Stimulated activated CD8-positive, alpha-beta memory T cell treated with anti-CD3 and anti-CD28 coated beads, Interleukin-15, amount 100 ng/mL, for 1 hour (primary cell): Measurements from ENCODE around the gene CEMIP.

Experiments used
- DNase-seq: peaks from one replicate; pipeline ENCODE4 v3.0.0-alpha.2; 2020; ENCODE audit warnings: low read depth

Gene CEMIP

GRCh38 chr15:80850941-80851451 is 71.8 kb downstream of the CEMIP start:
- DNase-seq, result no peak

GRCh38 chr15:80852676-80853075 is 73.5 kb downstream of the CEMIP start:
- DNase-seq, result no peak

GRCh38 chr15:80854104-80854503 is 74.9 kb downstream of the CEMIP start:
- no peak for DNase-seq

- DNase-seq, result no peak
These were observed 76.0 kb downstream of the CEMIP start for GRCh38 chr15:80855206-80855605.

- no peak for DNase-seq
These were observed 77.2 kb downstream of the CEMIP start for GRCh38 chr15:80856400-80856799.

- DNase-seq, result no peak
These were observed 77.7 kb downstream of the CEMIP start for GRCh38 chr15:80856809-80857377.

- DNase-seq, result no peak
These were observed 82.6 kb downstream of the CEMIP start for GRCh38 chr15:80861731-80862170.

GRCh38 chr15:80864666-80865065 is 85.5 kb downstream of the CEMIP start:
- DNase-seq, result no peak

- DNase-seq, result no peak
These were observed 87.8 kb downstream of the CEMIP start for GRCh38 chr15:80866936-80867335.

- DNase-seq, result no peak
These were observed 91.2 kb downstream of the CEMIP start for GRCh38 chr15:80870366-80870765.

- no peak for DNase-seq
These were observed 91.7 kb downstream of the CEMIP start for GRCh38 chr15:80870893-80871292.

GRCh38 chr15:80871858-80872257 is 92.7 kb downstream of the CEMIP start:
- DNase-seq, result no peak

GRCh38 chr15:80873366-80873952 is 94.3 kb downstream of the CEMIP start:
- no peak for DNase-seq

- no peak for DNase-seq
These were observed 96.6 kb downstream of the CEMIP start for GRCh38 chr15:80875568-80876347.

- no peak for DNase-seq
These were observed 97.1 kb downstream of the CEMIP start for GRCh38 chr15:80876348-80876674.

GRCh38 chr15:80878242-80878866 is 99.2 kb downstream of the CEMIP start:
- DNase-seq, result no peak

GRCh38 chr15:80878867-80879250 is 99.7 kb downstream of the CEMIP start:
- no peak for DNase-seq

GRCh38 chr15:80880086-80880485 is 100.9 kb downstream of the CEMIP start:
- DNase-seq, result no peak

- DNase-seq, result no peak
These were observed 104.5 kb downstream of the CEMIP start for GRCh38 chr15:80883641-80884040.

- no peak for DNase-seq
These were observed 105.9 kb downstream of the CEMIP start for GRCh38 chr15:80885016-80885579.

- no peak for DNase-seq
These were observed 108.0 kb downstream of the CEMIP start for GRCh38 chr15:80887148-80887547.

- DNase-seq, result no peak
These were observed 109.7 kb downstream of the CEMIP start for GRCh38 chr15:80888846-80889245.
